Gastrocnemius medialis (tissue), 4 donors: Measurements from ENCODE around the gene SH3GL1. TPM values are rescaled to one million over a fixed set of nuclear protein-coding genes. Genes with fewer than 3 reads are reported as not detected.

Source experiments
- ATAC-seq, 2 donors: fragments of 150-250 bp; one replicate each; pipeline ENCODE4 v1.9.1; 2016
- DNase-seq, 2 donors: peaks; one replicate each; pipeline ENCODE4 v3.0.0-alpha.2; 2019
- H3K27ac ChIP-seq, 4 donors: fragments of 200-600 bp; sonication (generic); 1 replicate in 1 of 4; 2 replicates in 3 of 4; pipeline ENCODE4 v1.5.1; 2016 to 2018; ENCODE audit warnings: mild to moderate bottlenecking in 2 of 4, moderate library complexity in 1 of 4
- H3K27me3 ChIP-seq, 3 donors: fragments of 200-600 bp; sonication (generic) in 2 of 3; 1 replicate in 1 of 3; 2 replicates in 2 of 3; pipeline versions ENCODE4 v1.5.1 to v1.6.0; 2016 to 2019; ENCODE audit warnings: mild to moderate bottlenecking in 1 of 3, moderate library complexity in 1 of 3
- H3K36me3 ChIP-seq, 2 donors: fragments of 200-600 bp; sonication (generic) in 1 of 2; one replicate each; pipeline ENCODE4 v1.5.1; 2017 to 2018
- H3K4me1 ChIP-seq, 2 donors: fragments of 200-600 bp; sonication (generic) in 1 of 2; one replicate each; pipeline ENCODE4 v1.5.1; 2016 to 2017; ENCODE audit warnings: mild to moderate bottlenecking in 2 of 2
- H3K4me3 ChIP-seq, 4 donors: fragments of 200-600 bp; sonication (generic) in 3 of 4; 1 replicate in 1 of 4; 2 replicates in 3 of 4; pipeline ENCODE4 v1.5.1; 2016 to 2019; ENCODE audit warnings: mild to moderate bottlenecking in 2 of 4
- H3K9me3 ChIP-seq, 3 donors: fragments of 200-600 bp; sonication (generic) in 2 of 3; 1 replicate in 1 of 3; 2 replicates in 2 of 3; pipeline ENCODE4 v1.5.1; 2016 to 2019
- CTCF ChIP-seq, 5 experiments: fragments of 450-650 bp in 3 of 5; fragments of 200-600 bp in 2 of 5; sonication (generic) in 2 of 5; IDR thresholded peaks in 4 of 5; conservative IDR thresholded peaks in 1 of 5; 1 replicate in 4 of 5; 2 replicates in 1 of 5; pipeline ENCODE4 v1.5.1; 2016 to 2019; ENCODE audit warnings: antibody characterized with exemption in 5 of 5, mild to moderate bottlenecking in 3 of 5, moderate library complexity in 3 of 5
- POLR2A ChIP-seq, 2 donors: fragments of 450-650 bp; IDR thresholded peaks; one replicate each; pipeline ENCODE4 v1.6.1; 2017; ENCODE audit warnings: antibody characterized with exemption in 2 of 2, mild to moderate bottlenecking in 2 of 2, moderate library complexity in 2 of 2
- in situ Hi-C, 4 donors: fragments of 200-750 bp; cut with MboI; loops; one replicate each; pipeline versions ENCODE4 v1.15.0 to v1.8.0; 2017; ENCODE audit warnings: low sequenced_read_pairs in 4 of 4
- intact Hi-C: fragments of 100-400 bp; cut with DNase I; formaldehyde crosslinking; loops from one replicate; pipeline ENCODE4 v1.15.1; 2023; ENCODE audit warnings: low total_unique reads
- microRNA-seq, 2 donors: library from miRNA; unstranded; fragments of <30 nt; microRNA quantifications; one replicate each; pipeline ENCODE4, GENCODE V29; 2016; ENCODE audit warnings: borderline replicate concordance in 2 of 2
- total RNA-seq, 4 donors: library from RNA; depleted of rRNA; stranded (reverse); fragments of >200 nt; gene quantifications; one replicate each; pipeline versions ENCODE4 v1.1.0 to v1.2.3, GENCODE V29; 2016

The SH3GL1 gene
- total RNA-seq, 4 donors from 2014 or later, result 11.6 to 19.4 (median 15.8) TPM

- DNase-seq (no peak), ATAC-seq (no peak)
- no peak overlapping the region for H3K4me3 ChIP-seq
- H3K9me3 ChIP-seq, result no peaks in the 10 kb centered on the region
- TF ChIP-seq POLR2A (IDR thresholded peaks at IDR 0.05), result no peak
- no peak for TF ChIP-seq CTCF (IDR thresholded peaks at IDR 0.05 in 4 of 5, conservative IDR thresholded peaks at IDR 0.05 in 1 of 5)
- H3K27ac ChIP-seq, result no peak overlapping the region
- in situ Hi-C loops (no loop called here), intact Hi-C loops (no loop called here)
- no peaks in the 10 kb centered on the region for H3K4me1 ChIP-seq
- H3K27me3 ChIP-seq, result no peaks in the 10 kb centered on the region
- no peaks in the 10 kb centered on the region for H3K36me3 ChIP-seq
These were observed 81.2 kb downstream of the SH3GL1 start for GRCh38 chr19:4319067-4319718.

DNA sequence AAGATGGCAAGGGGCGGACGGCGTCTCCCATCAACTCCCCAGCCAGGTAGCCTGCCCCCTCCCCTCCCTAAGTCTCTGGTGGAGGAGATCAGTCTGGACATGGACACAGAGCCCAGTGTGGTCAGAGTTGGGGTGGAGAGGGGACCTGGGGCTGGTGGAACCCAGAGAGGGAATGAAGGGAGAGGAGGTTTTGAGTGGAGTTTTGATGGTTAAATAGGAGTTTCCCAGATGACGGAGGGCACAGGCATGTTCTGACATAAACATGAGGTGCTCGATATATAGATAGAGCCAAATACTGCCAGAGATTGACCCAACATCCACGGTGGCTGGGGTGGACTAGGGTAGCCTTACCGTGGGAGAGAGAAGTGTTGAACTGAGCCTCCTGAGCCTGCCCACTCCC, 81.9 kb downstream of the SH3GL1 start:
- ATAC-seq, result no peak
- no peak overlapping the region for H3K4me3 ChIP-seq
- in situ Hi-C loops, result no loop called here
- H3K4me1 ChIP-seq, result no peaks in the 10 kb centered on the region
- intact Hi-C loops, result no loop called here
- no peak for TF ChIP-seq POLR2A (IDR thresholded peaks at IDR 0.05)
- no peak for TF ChIP-seq CTCF (IDR thresholded peaks at IDR 0.05 in 4 of 5, conservative IDR thresholded peaks at IDR 0.05 in 1 of 5)
- H3K27me3 ChIP-seq, result no peaks in the 10 kb centered on the region
- H3K27ac ChIP-seq, result no peak overlapping the region
- no peak for DNase-seq
- no peaks in the 10 kb centered on the region for H3K9me3 ChIP-seq
- H3K36me3 ChIP-seq, result no peaks in the 10 kb centered on the region

- Histone ChIP-seq H3K36me3 (no peaks in the 10 kb centered on the region), H3K27me3 (peaks cover 0 to 5% (median 0%) of the 10 kb centered on the region in 3 donors), H3K27ac (no peak overlapping the region), H3K4me1 (no peaks in the 10 kb centered on the region), H3K4me3 (no peak overlapping the region), H3K9me3 (no peaks in the 10 kb centered on the region)
- no peak for ATAC-seq
- intact Hi-C loops (no loop called here), in situ Hi-C loops (no loop called here)
- no peak for TF ChIP-seq CTCF (IDR thresholded peaks at IDR 0.05 in 4 of 5, conservative IDR thresholded peaks at IDR 0.05 in 1 of 5)
- DNase-seq, result no peak
These were observed 83.4 kb downstream of the SH3GL1 start for GRCh38 chr19:4316956-4317355.

- DNase-seq (no peak), ATAC-seq (no peak)
- H3K9me3 ChIP-seq, result no peaks in the 10 kb centered on the region
- in situ Hi-C loops (no loop called here), intact Hi-C loops (no loop called here)
- no peak overlapping the region for H3K27ac ChIP-seq
- no peaks in the 10 kb centered on the region for H3K36me3 ChIP-seq
- H3K27me3 ChIP-seq, result peaks cover 0 to 5% (median 0%) of the 10 kb centered on the region in 3 donors
- H3K4me1 ChIP-seq, result no peaks in the 10 kb centered on the region
- TF ChIP-seq POLR2A (IDR thresholded peaks at IDR 0.05) (no peak), CTCF (IDR thresholded peaks at IDR 0.05 in 4 of 5, conservative IDR thresholded peaks at IDR 0.05 in 1 of 5) (no peak)
- no peak overlapping the region for H3K4me3 ChIP-seq
These were observed 86.4 kb downstream of the SH3GL1 start for GRCh38 chr19:4313847-4314490.

Small RNA genes within 50 kb of the gene (microRNA-seq; reads per million reads assigned to microRNA genes)
- 0 reads per million in 2 donors for gene MIR4746

Other genes with a start within 250 kb of the SH3GL1 start
- gene CREB3L3, start 246.9 kb downstream of the SH3GL1 start, total RNA-seq, result 1 to 10 TPM in 1 of 4 donors, under 1 TPM in 1, not detected in 2; 0.10 to 1.0 TPM
- 10 to 100 TPM; 11.7 to 25.7 (median 13.7) TPM for gene SIRT6, start 218.0 kb downstream of the SH3GL1 start, total RNA-seq
- 1 to 10 TPM in 1 of 4 donors, under 1 TPM in 3; 0.13 to 3.0 (median 0.45) TPM for gene ANKRD24, start 217.9 kb downstream of the SH3GL1 start, total RNA-seq
- gene EBI3, start 171.0 kb downstream of the SH3GL1 start, total RNA-seq, result 1 to 10 TPM in 1 of 4 donors, under 1 TPM in 2, not detected in 1; 0.38 to 1.7 (median 0.85) TPM
- gene YJU2, start 153.5 kb downstream of the SH3GL1 start, total RNA-seq, result 10 to 100 TPM; 13.5 to 37.8 (median 19.9) TPM
- gene SHD, start 121.3 kb downstream of the SH3GL1 start, total RNA-seq, result under 1 TPM in 1 of 4 donors, not detected in 3; 0.26 TPM
- not detected for gene TMIGD2, start 98.2 kb downstream of the SH3GL1 start, total RNA-seq
- gene FSD1, start 95.9 kb downstream of the SH3GL1 start, total RNA-seq, result not detected
- gene STAP2, start 61.7 kb downstream of the SH3GL1 start, total RNA-seq, result 1 to 10 TPM in 2 of 4 donors, under 1 TPM in 1, not detected in 1; 0.94 to 2.1 (median 1.3) TPM
- gene MPND, start 57.0 kb downstream of the SH3GL1 start, total RNA-seq, result 1 to 10 TPM; 2.7 to 3.1 (median 3.0) TPM
- gene CHAF1A, start 2.1 kb upstream of the SH3GL1 start, total RNA-seq, result 10 to 100 TPM in 2 of 4 donors, 1 to 10 TPM in 2; 7.3 to 15.8 (median 9.7) TPM
- 100 to 1,000 TPM in 3 of 4 donors, 10 to 100 TPM in 1; 93.8 to 230 (median 114) TPM for gene UBXN6, start 57.2 kb upstream of the SH3GL1 start, total RNA-seq
- gene HDGFL2, start 71.8 kb upstream of the SH3GL1 start, total RNA-seq, result 10 to 100 TPM; 46.5 to 83.2 (median 56.1) TPM
- 100 to 1,000 TPM in 3 of 4 donors, 10 to 100 TPM in 1; 79.6 to 282 (median 152) TPM for gene PLIN4, start 117.9 kb upstream of the SH3GL1 start, total RNA-seq
- 100 to 1,000 TPM in 1 of 4 donors, 10 to 100 TPM in 3; 23.5 to 127 (median 52.9) TPM for gene PLIN5, start 134.7 kb upstream of the SH3GL1 start, total RNA-seq
- gene LRG1, start 139.5 kb upstream of the SH3GL1 start, total RNA-seq, result 1 to 10 TPM in 1 of 4 donors, under 1 TPM in 2, not detected in 1; 0.15 to 2.7 (median 0.98) TPM
- 1 to 10 TPM; 1.4 to 3.3 (median 2.6) TPM for gene SEMA6B, start 159.1 kb upstream of the SH3GL1 start, total RNA-seq
- 1 to 10 TPM; 1.3 to 2.9 (median 1.7) TPM for gene TNFAIP8L1, start 239.0 kb upstream of the SH3GL1 start, total RNA-seq